Endothelial cell of umbilical vein (primary cell): Measurements from ENCODE around the gene NUB1. TPM values are rescaled to one million over a fixed set of nuclear protein-coding genes. Genes with fewer than 3 reads are reported as not detected.

Experiments used
- BruUV-seq: library from RNA; stranded (reverse); fragments of 400-500 nt; replicated peaks from 2 replicates; lab custom pipeline; 2021; lab: Mats Ljungman, UMichigan
- CTCF ChIA-PET: fragments of 300-600, 350-600 bp; sonication (Branson Sonifier 250); formaldehyde crosslinking; loops from one replicate; lab custom pipeline; 2021; ENCODE audit warnings: antibody characterized with exemption, inconsistent platforms; lab: Charles Lee
- POLR2A ChIA-PET: fragments of 300-600, 350-600 bp; sonication (Branson Sonifier 250); formaldehyde crosslinking; loops from one replicate; lab custom pipeline; 2021; ENCODE audit warnings: antibody characterized with exemption, inconsistent platforms; lab: Charles Lee
- DNase-seq: peaks from one replicate; pipeline ENCODE4 v3.0.0-alpha.2; 2011; ENCODE audit warnings: low read depth, low spot score
- FAIRE-seq: peaks from 2 replicates; lab custom pipeline; 2011; peaks lifted over from hg19 to GRCh38; lab: Jason Lieb, UNC
- H2AFZ ChIP-seq: 2 replicates; pipeline ENCODE4 v1.6.0; 2012; ENCODE audit warnings: low read depth, low read length, control low read depth, inconsistent platforms
- H3K27ac ChIP-seq: 2 replicates; pipeline ENCODE4 v1.5.1; 2011; ENCODE audit warnings: low read depth, mild to moderate bottlenecking, control low read depth, low read length, moderate library complexity; ENCODE audit not compliant: insufficient read depth
- H3K27me3 ChIP-seq, 2 experiments: 2 replicates each; pipeline versions ENCODE4 v1.6.0 to v1.6.1; 2011; ENCODE audit warnings: low read length in 2 of 2, mixed read lengths in 1 of 2; ENCODE audit not compliant: control insufficient read depth in 2 of 2, insufficient read depth in 2 of 2
- H3K36me3 ChIP-seq, 2 experiments: 2 replicates in 1 of 2; 3 replicates in 1 of 2; pipeline ENCODE4 v1.5.1; 2011; ENCODE audit warnings: low read length in 2 of 2, mild to moderate bottlenecking in 1 of 2, moderate library complexity in 1 of 2; ENCODE audit not compliant: control insufficient read depth in 2 of 2, insufficient read depth in 2 of 2; ENCODE audit errors: extremely low read depth in 1 of 2
- H3K4me1 ChIP-seq: 3 replicates; pipeline ENCODE4 v1.5.1; 2011; ENCODE audit warnings: mild to moderate bottlenecking, low read length; ENCODE audit not compliant: control insufficient read depth, insufficient read depth; ENCODE audit errors: extremely low read depth
- H3K4me2 ChIP-seq: 2 replicates; pipeline ENCODE4 v1.6.1; 2011; ENCODE audit warnings: low read length, control low read depth, mixed read lengths; ENCODE audit not compliant: insufficient read depth
- H3K4me3 ChIP-seq, 3 experiments: fragments of 200-600 bp in 1 of 3; sonication (generic), shearing (Covaris generic) in 1 of 3; replicated peaks in 1 of 3; 2 replicates each; pipeline ENCODE4 v1.5.1; 2011 to 2016; ENCODE audit warnings: control low read depth in 3 of 3, low read length in 3 of 3, mild to moderate bottlenecking in 2 of 3, inconsistent platforms in 1 of 3, low read depth in 1 of 3, moderate library complexity in 1 of 3; ENCODE audit not compliant: insufficient read depth in 1 of 3
- H3K79me2 ChIP-seq: 2 replicates; pipeline ENCODE4 v1.6.0; 2012; ENCODE audit warnings: low read length, inconsistent platforms; ENCODE audit not compliant: control insufficient read depth, insufficient read depth
- H3K9ac ChIP-seq: replicated peaks from 2 replicates; pipeline ENCODE3; 2011; ENCODE audit warnings: low read length, control low read depth; ENCODE audit not compliant: insufficient read depth; ENCODE audit errors: extremely low read depth
- H3K9me1 ChIP-seq: replicated peaks from 3 replicates; pipeline ENCODE4 v1.6.0; 2011; ENCODE audit warnings: mild to moderate bottlenecking, low read length; ENCODE audit not compliant: control insufficient read depth, insufficient read depth; ENCODE audit errors: extremely low read depth
- H3K9me3 ChIP-seq: replicated peaks from 2 replicates; pipeline ENCODE4 v1.5.1; 2012; ENCODE audit warnings: low read length, inconsistent platforms; ENCODE audit not compliant: control insufficient read depth, insufficient read depth
- H4K20me1 ChIP-seq: replicated peaks from 2 replicates; pipeline ENCODE3; 2011; ENCODE audit warnings: mild to moderate bottlenecking, low read length; ENCODE audit not compliant: control insufficient read depth, insufficient read depth; ENCODE audit errors: extremely low read depth
- EZH2 ChIP-seq: IDR thresholded peaks from 2 replicates; pipeline ENCODE4 v1.6.1; 2012; ENCODE audit warnings: borderline replicate concordance, low read depth, mild to moderate bottlenecking, moderate library complexity, low read length, inconsistent platforms; ENCODE audit not compliant: severe bottlenecking
- GATA2 ChIP-seq: IDR thresholded peaks from 2 replicates; pipeline ENCODE4 v1.7.0; 2011; ENCODE audit warnings: low read depth, mild to moderate bottlenecking, moderate library complexity, mixed read lengths, low read length; ENCODE audit not compliant: insufficient read length, insufficient read depth
- JUN ChIP-seq: IDR thresholded peaks from 2 replicates; pipeline ENCODE4 v1.6.1; 2011; ENCODE audit warnings: borderline replicate concordance, low read depth; ENCODE audit not compliant: insufficient read length, insufficient read depth
- MYC ChIP-seq: IDR thresholded peaks from one replicate; pipeline ENCODE4 v1.6.1; 2011; ENCODE audit warnings: mild to moderate bottlenecking, low read depth, low read length
- POLR2AphosphoS5 ChIP-seq: IDR thresholded peaks from 2 replicates; pipeline ENCODE4 v1.6.1; 2012; ENCODE audit warnings: low read depth, mild to moderate bottlenecking, control low read depth, low read length, moderate library complexity; ENCODE audit not compliant: insufficient read depth
- dilution Hi-C: fragments of 300-500 bp; cut with MboI; formaldehyde crosslinking; loops from one replicate; pipeline ENCODE4 v1.15.0; 2019; ENCODE audit warnings: low sequenced_read_pairs; ENCODE audit not compliant: extremely low pct_ligation_motif_present
- intact Hi-C: fragments of 100-400 bp; cut with micrococcal nuclease; formaldehyde crosslinking; loops from one replicate; pipeline ENCODE4 v1.10.0; 2022
- polyA plus RNA-seq, 4 experiments: library from polyadenylated mRNA; depleted of rRNA in 3 of 4; stranded (reverse) in 3 of 4; unstranded in 1 of 4; fragments of >200 nt; gene quantifications; 2 replicates each; pipeline versions ENCODE4 v1.2.1 to v1.2.3, GENCODE V29; 2011 to 2012; ENCODE audit warnings: missing spikeins in 1 of 4
- total RNA-seq: library from RNA; stranded (reverse); gene quantifications from 2 replicates; pipeline ENCODE4 v1.2.3, GENCODE V29; 2021
- TF ChIP-seq, protein P1 (sequence below), 2 donors: IDR thresholded peaks; 1 replicate in 1 of 2; 2 replicates in 1 of 2; pipeline ENCODE4 v1.5.1; 2011; ENCODE audit warnings: low read length in 2 of 2, mild to moderate bottlenecking in 2 of 2, moderate library complexity in 2 of 2, control low read depth in 1 of 2, inconsistent platforms in 1 of 2, low read depth in 1 of 2; ENCODE audit not compliant: insufficient read depth in 1 of 2; ENCODE audit errors: extremely low read depth in 1 of 2

The NUB1 gene
- total and polyA plus RNA-seq, 2 donors (not counting 3 experiments of a cell fraction or from before 2014, with no cell fraction given): 28.0 to 46.2 TPM

DNA sequence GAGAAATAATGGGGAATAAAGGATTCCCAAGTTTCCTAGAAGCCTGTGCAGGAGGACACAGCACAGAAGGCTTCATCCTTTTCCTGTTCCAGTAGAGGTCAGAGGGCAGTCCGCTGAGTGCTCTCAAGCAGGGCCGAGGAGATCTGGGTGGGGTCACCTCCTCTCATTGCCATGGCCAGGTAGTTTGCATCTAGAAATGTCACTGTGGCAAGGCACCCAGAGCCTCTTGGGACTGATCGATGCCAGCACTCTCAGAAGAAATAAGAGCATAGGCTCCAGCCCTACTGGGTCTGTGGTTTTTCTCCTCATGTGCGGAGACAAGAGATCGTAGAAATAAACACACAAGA is 7.9 kb downstream of the NUB1 start:
- Histone ChIP-seq H3K4me3 (no peak overlapping the region), H2AFZ (no peak overlapping the region), H3K36me3 (peaks cover 24 to 26% of the 10 kb centered on the region in 2 experiments), H3K4me2 (no peak overlapping the region), H3K4me1 (no peaks in the 10 kb centered on the region), H3K9me1 (no peaks in the 10 kb centered on the region), H3K27ac (no peak overlapping the region), H3K9me3 (no peaks in the 10 kb centered on the region), H3K9ac (no peak overlapping the region), H4K20me1 (no peaks in the 10 kb centered on the region), H3K79me2 (no peaks in the 10 kb centered on the region), H3K27me3 (no peaks in the 10 kb centered on the region)
- no peak for TF ChIP-seq EZH2
- no peak for TF ChIP-seq GATA2
- TF ChIP-seq MYC: no peak
- TF ChIP-seq, protein P1, sequence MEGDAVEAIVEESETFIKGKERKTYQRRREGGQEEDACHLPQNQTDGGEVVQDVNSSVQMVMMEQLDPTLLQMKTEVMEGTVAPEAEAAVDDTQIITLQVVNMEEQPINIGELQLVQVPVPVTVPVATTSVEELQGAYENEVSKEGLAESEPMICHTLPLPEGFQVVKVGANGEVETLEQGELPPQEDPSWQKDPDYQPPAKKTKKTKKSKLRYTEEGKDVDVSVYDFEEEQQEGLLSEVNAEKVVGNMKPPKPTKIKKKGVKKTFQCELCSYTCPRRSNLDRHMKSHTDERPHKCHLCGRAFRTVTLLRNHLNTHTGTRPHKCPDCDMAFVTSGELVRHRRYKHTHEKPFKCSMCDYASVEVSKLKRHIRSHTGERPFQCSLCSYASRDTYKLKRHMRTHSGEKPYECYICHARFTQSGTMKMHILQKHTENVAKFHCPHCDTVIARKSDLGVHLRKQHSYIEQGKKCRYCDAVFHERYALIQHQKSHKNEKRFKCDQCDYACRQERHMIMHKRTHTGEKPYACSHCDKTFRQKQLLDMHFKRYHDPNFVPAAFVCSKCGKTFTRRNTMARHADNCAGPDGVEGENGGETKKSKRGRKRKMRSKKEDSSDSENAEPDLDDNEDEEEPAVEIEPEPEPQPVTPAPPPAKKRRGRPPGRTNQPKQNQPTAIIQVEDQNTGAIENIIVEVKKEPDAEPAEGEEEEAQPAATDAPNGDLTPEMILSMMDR (IDR thresholded peaks at IDR 0.05; ENCODE audit: extremely low read depth in 1 of 2, insufficient read depth in 1 of 2, low read depth in 1 of 2, low read length in 2 of 2): no peak
- TF ChIP-seq JUN: no peak
- TF ChIP-seq POLR2AphosphoS5: no peak
- dilution Hi-C loops (no loop called here), intact Hi-C loops (no loop called here)
- ChIA-PET CTCF (interaction anchor here (0.8 to 6.0 kb wide), 3 partner anchors 19 to 39 kb away, joined by 3 to 92 read pairs (median 15); no protein-coding TSS in a partner anchor), POLR2A (no interaction called here)
- no TSS peak for BruUV-seq
- DNase-seq (no peak), FAIRE-seq (no peak)
